Measurements from ENCODE around the gene ARHGAP22. TPM values are rescaled to one million over a fixed set of nuclear protein-coding genes. Genes with fewer than 3 reads are reported as not detected.

The ARHGAP22 gene
- total RNA-seq, 2 experiments from 2014 or later = not detected

DNA sequence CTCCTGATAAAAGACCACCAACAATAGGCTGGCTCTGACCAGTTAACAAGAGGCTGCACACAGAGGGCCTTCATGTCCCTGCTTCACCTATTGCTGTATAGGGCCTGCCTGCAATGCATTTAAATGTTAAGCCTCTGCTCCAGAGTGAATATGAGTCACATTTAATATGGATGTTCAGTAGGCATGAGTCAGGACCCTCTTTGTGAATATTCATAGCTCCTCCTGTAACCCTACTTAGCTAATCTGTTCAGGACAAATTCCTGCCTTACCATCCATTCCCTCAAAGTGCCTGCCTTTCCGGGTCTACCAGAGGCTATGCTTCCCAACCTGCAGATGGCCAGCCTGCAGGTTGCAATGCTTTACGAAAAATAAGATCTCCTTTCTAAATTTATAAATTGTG lies 32.5 kb downstream of the ARHGAP22 start:
- no peaks in the 10 kb centered on the region for H3K9me3 Mint-ChIP-seq
- ChIA-PET POLR2A (no interaction called here), CTCF (interaction anchor here (1.7 kb wide), 1 partner anchor 34 kb away, joined by 4 read pairs; no protein-coding TSS in a partner anchor)
- peaks cover 13% of the 10 kb centered on the region for H3K27me3 Mint-ChIP-seq
- H3K4me1 Mint-ChIP-seq (ENCODE audit: low read depth) = no peaks in the 10 kb centered on the region
- no peak overlapping the region for H3K4me3 Mint-ChIP-seq
- no peaks in the 10 kb centered on the region for H3K36me3 Mint-ChIP-seq
- DNase-seq = no peak
- intact Hi-C loops (cut with micrococcal nuclease) = no loop called here
- no peak overlapping the region for H3K27ac Mint-ChIP-seq

DNA sequence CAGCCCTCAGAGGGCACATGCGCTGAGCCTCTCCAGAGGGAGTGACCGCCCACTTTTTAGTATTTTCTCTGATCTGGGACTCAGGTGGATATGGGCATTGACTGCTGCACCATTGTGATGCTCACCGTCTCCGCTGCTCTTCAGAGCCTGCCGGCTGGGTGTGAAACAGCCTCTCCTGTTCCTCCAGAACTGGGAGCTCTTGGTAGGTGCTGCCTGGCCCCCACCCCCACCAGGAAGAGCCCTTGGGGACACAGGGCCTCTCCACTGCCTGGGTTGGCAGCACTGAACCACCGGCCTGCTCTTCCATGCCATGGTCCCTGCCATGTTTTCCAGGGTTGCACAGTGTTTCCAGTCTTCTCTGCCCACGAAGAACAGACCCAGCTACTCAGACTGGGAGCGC lies 36.3 kb downstream of the ARHGAP22 start:
- Mint-ChIP-seq H3K4me3 (no peak overlapping the region), H3K27me3 (peaks cover 2% of the 10 kb centered on the region), H3K27ac (no peak overlapping the region), H3K4me1 (ENCODE audit: low read depth) (no peaks in the 10 kb centered on the region), H3K36me3 (no peaks in the 10 kb centered on the region), H3K9me3 (no peaks in the 10 kb centered on the region)
- ChIA-PET CTCF (no interaction called here), POLR2A (no interaction called here)
- intact Hi-C loops (cut with micrococcal nuclease) = no loop called here
- no peak for DNase-seq

DNA sequence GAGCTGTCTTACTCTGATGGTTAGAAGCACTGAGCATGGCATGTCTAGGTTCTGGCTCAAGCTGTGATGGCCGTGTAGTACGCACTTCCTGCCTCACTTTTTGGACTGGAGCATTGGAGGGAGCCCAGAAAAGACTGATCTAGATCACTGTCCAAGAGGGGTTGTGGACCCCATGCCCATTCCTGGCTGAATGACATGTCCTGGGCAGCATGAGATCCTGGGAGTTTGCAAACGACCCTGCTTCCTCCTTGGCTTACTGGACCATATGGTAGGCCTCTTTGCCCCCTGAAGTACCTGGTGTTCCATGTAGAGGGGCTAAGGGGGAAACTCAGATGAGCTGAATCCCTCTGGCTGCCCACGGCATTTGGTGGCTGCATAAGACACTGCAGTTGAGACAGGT lies 36.7 kb downstream of the ARHGAP22 start:
- intact Hi-C loops (cut with micrococcal nuclease) = no loop called here
- H3K36me3 Mint-ChIP-seq = no peaks in the 10 kb centered on the region
- no peaks in the 10 kb centered on the region for H3K9me3 Mint-ChIP-seq
- H3K27me3 Mint-ChIP-seq = peaks cover 2% of the 10 kb centered on the region
- H3K4me3 Mint-ChIP-seq = no peak overlapping the region
- ChIA-PET CTCF (no interaction called here), POLR2A (no interaction called here)
- no peaks in the 10 kb centered on the region for H3K4me1 Mint-ChIP-seq (ENCODE audit: low read depth)
- DNase-seq = no peak
- H3K27ac Mint-ChIP-seq = no peak overlapping the region

DNA sequence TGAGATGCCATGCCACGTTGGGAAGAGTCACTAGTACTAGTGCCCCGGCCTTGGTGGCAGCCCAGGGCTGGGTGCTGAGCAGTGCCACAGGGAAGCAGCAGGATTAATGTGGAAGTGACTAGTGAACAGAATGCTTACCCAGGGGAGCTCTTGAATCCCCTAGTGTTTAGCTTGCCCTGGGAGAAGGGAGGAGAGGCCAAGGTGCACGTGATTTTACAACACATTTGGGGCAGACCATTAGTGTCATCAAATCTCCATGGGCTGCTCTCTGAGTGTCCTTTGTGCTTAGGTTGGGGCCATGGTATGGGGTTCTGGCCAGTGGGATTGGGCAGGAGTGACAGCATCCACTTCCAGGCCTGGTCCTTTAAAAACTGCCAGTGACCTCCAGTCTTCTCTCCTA lies 37.5 kb downstream of the ARHGAP22 start:
- intact Hi-C loops (cut with micrococcal nuclease) = no loop called here
- Mint-ChIP-seq H3K4me3 (no peak overlapping the region), H3K4me1 (ENCODE audit: low read depth) (no peaks in the 10 kb centered on the region), H3K27ac (no peak overlapping the region), H3K9me3 (no peaks in the 10 kb centered on the region), H3K36me3 (no peaks in the 10 kb centered on the region), H3K27me3 (peaks cover 2% of the 10 kb centered on the region)
- no peak for DNase-seq
- ChIA-PET POLR2A (no interaction called here), CTCF (no interaction called here)

DNA sequence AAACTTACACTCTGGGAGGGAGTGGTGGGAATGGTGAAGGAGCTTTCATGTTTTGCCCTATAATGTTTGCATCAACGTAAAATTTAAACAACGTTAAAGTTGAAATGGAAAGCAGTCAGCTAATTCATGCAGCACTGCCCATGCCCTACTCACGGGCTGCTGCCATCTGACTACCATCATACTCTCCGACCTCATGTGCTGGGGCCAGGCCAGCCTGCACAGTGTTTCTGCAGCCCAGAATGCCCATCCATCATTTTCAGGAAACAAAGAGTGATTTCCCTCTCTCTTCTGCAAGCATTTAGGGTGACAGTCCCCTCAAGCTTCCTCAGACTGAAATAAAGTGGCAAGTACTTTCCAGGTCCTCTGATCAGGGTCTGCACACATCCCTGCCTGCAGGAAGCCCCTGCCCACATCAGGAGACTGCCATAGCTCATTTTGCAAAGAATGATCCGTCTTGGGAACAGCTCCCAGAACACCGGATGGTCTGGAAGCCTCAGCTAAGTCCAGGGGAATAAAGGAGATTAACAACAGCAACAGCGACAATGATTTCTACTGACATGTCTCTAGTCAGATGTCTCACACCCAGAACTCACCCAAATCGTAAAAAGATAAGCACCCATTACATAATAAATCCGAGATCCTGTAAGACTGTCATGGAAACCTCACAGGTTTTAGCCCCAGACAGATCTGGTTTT lies 40.3 kb downstream of the ARHGAP22 start:
- Mint-ChIP-seq H3K4me1 (ENCODE audit: low read depth) (no peaks in the 10 kb centered on the region), H3K36me3 (no peaks in the 10 kb centered on the region), H3K27me3 (peaks cover 2% of the 10 kb centered on the region), H3K4me3 (no peak overlapping the region), H3K9me3 (no peaks in the 10 kb centered on the region), H3K27ac (no peak overlapping the region)
- ChIA-PET POLR2A (no interaction called here), CTCF (interaction anchor here (0.6 kb wide), 1 partner anchor 10 kb away, joined by 3 read pairs; no protein-coding TSS in a partner anchor)
- intact Hi-C loops (cut with micrococcal nuclease) = no loop called here
- DNase-seq = no peak

DNA sequence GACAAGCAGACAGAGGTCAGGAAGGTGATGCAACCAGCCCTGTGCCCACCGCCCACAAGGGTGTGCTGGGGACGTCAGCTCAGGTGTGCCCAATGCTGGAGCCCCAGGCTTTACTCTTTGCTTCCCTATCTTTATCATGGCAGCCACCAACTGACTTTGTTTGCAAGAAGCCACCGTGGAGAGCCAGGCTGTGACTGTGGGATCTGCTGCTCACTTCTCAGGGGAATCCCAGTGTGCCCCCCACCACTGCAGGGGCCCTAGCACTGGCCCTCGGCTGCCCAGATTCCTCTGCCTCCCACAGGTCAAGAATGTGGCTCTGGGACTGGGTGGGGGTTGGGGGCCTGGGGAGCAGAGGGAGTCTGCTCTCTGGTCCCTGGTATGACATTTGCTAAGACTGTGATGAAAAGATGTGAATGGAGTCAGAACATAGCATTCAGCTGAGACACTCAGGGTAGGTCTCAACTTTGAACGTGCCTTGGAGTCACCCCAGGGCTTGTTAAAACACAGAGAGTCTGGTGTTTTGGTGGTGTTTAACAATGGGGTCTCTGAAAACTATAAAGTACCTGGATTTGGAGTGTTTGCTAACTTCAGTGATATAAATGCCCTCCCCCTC lies 47.3 kb downstream of the ARHGAP22 start:
- no peak overlapping the region for H3K27ac Mint-ChIP-seq

DNA sequence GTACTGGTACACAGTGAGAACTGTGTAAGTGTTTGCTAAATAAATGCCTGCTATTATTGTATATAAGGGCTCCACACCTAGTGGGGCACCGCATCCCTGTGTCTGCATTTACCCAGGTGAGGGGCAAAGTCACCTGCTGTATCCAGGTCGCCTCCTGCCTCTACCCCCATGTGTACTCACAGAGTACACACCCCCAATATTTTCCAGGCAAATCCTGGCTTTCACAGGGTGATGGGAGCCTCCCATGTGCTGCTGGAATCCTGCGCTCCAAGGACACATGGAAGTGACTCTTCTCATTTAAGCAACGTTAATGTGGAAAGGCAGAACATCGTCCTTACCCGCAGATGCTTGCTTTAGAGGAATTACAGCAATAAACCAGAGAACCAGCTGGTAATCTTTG lies 48.2 kb downstream of the ARHGAP22 start:
- no peak overlapping the region for H3K4me3 Mint-ChIP-seq
- H3K27me3 Mint-ChIP-seq = no peaks in the 10 kb centered on the region
- DNase-seq = no peak
- no peak overlapping the region for H3K27ac Mint-ChIP-seq
- H3K9me3 Mint-ChIP-seq = no peaks in the 10 kb centered on the region
- ChIA-PET CTCF (interaction anchor here (0.8 kb wide), 1 partner anchor 100 kb away, joined by 4 read pairs; no protein-coding TSS in a partner anchor), POLR2A (no interaction called here)
- intact Hi-C loops (cut with micrococcal nuclease) = no loop called here
- H3K4me1 Mint-ChIP-seq (ENCODE audit: low read depth) = no peaks in the 10 kb centered on the region
- no peaks in the 10 kb centered on the region for H3K36me3 Mint-ChIP-seq

More for the DNA sequence above, 47.3 kb downstream of the ARHGAP22 start:
- H3K4me3 Mint-ChIP-seq = no peak overlapping the region
- intact Hi-C loops (cut with micrococcal nuclease) = no loop called here
- ChIA-PET POLR2A (no interaction called here), CTCF (interaction anchor here (0.8 kb wide), 1 partner anchor 99 kb away, joined by 4 read pairs; no protein-coding TSS in a partner anchor)
- no peaks in the 10 kb centered on the region for H3K36me3 Mint-ChIP-seq
- no peaks in the 10 kb centered on the region for H3K27me3 Mint-ChIP-seq
- no peaks in the 10 kb centered on the region for H3K9me3 Mint-ChIP-seq
- H3K4me1 Mint-ChIP-seq (ENCODE audit: low read depth) = no peaks in the 10 kb centered on the region
- no peak for DNase-seq

DNA sequence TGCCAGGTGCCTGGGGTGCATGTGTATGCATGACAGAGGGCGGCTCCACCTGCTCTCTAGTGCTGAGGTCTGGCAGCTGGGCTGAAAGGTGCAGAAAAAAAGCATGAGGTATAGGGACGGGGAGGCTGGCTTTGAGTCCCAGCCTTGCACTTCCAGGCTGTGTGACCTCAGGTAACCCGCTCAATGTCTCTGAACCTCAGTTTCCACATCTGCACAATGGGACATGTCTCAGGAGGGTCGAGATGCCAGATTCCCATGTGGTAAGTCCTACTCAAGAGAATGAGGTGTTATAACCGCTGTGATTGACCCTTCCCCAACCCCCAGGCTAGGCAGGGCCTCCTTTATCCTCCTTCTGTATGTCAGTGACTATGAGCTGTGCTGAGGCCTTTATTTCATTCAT lies 48.8 kb downstream of the ARHGAP22 start:
- no peak overlapping the region for H3K4me3 Mint-ChIP-seq
- H3K27me3 Mint-ChIP-seq = no peaks in the 10 kb centered on the region
- no peaks in the 10 kb centered on the region for H3K4me1 Mint-ChIP-seq (ENCODE audit: low read depth)
- H3K27ac Mint-ChIP-seq = no peak overlapping the region
- H3K36me3 Mint-ChIP-seq = no peaks in the 10 kb centered on the region
- DNase-seq = no peak
- ChIA-PET CTCF (no interaction called here), POLR2A (no interaction called here)
- intact Hi-C loops (cut with micrococcal nuclease) = no loop called here
- no peaks in the 10 kb centered on the region for H3K9me3 Mint-ChIP-seq

DNA sequence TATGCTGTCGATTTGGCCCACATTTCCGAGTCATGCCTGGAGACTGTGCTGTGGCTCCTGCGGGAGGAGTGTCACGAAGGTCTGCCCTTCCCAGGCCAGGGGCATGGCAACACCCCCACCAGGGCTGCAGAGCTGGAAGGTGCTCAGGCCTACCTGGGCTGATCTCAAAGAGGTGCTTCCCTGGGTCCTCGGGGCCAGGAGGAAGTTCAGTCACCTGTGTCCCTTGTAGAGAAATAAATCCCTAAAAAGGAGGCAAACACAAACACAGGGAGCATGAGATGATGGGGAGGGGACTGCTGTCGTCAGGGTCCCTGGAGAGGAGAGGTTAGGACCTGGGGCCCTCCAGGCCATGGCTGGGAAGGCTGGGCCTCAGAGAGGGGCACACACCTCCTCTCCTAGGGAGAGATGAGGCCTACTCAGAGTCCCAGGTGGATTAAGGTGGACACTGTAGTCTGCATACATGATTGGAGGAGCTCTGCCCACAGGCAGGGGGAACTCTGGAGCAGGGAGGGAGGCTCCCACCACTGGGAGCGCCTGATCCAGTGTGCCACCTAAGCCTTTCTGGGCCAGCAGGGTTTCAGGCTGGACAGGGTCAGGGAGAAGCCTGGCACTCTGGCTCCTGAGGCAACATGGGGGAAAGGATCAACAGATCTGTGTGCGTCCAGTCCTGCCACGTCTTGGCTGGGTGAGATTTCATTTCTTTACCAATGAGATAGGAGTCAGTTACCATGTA lies 49.4 kb downstream of the ARHGAP22 start:
- CTCF ChIA-PET = interaction anchor here (10.3 kb wide), 1 partner anchor 101 kb away, joined by 119 read pairs; no protein-coding TSS in a partner anchor
- POLR2A ChIA-PET = no interaction called here
- H3K4me1 Mint-ChIP-seq (ENCODE audit: low read depth) = no peaks in the 10 kb centered on the region
- no peak overlapping the region for H3K27ac Mint-ChIP-seq
- H3K36me3 Mint-ChIP-seq = no peaks in the 10 kb centered on the region
- H3K4me3 Mint-ChIP-seq = no peak overlapping the region
- no peak for DNase-seq
- no peaks in the 10 kb centered on the region for H3K9me3 Mint-ChIP-seq
- intact Hi-C loops (cut with micrococcal nuclease) = no loop called here
- no peaks in the 10 kb centered on the region for H3K27me3 Mint-ChIP-seq

DNA sequence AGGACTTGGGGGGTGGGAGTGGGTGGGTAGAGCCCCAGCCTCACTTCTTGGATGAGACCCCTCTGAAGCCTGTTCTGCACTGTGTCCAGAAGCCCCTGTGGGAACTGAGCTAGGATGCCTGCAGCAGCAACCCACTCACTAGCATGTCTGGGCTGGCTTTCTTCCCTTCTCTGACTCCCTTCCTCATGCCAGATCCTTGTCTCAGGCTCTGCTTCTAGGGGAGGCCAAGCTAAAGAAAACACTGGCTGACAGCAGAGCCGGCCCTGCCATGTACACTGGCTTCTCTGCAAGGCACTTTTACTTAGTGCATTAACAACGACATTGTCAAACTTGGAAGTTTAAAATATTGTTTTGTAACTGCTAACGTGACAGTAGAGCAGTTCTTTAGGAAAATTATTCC lies 50.2 kb downstream of the ARHGAP22 start:
- H3K4me3 Mint-ChIP-seq = no peak overlapping the region
- H3K27me3 Mint-ChIP-seq = no peaks in the 10 kb centered on the region
- no peaks in the 10 kb centered on the region for H3K4me1 Mint-ChIP-seq (ENCODE audit: low read depth)
- H3K36me3 Mint-ChIP-seq = no peaks in the 10 kb centered on the region
- no peak for DNase-seq
- CTCF ChIA-PET = interaction anchor here (10.3 kb wide), 1 partner anchor 102 kb away, joined by 119 read pairs; no protein-coding TSS in a partner anchor
- POLR2A ChIA-PET = no interaction called here
- H3K27ac Mint-ChIP-seq = no peak overlapping the region
- intact Hi-C loops (cut with micrococcal nuclease) = no loop called here
- no peaks in the 10 kb centered on the region for H3K9me3 Mint-ChIP-seq

DNA sequence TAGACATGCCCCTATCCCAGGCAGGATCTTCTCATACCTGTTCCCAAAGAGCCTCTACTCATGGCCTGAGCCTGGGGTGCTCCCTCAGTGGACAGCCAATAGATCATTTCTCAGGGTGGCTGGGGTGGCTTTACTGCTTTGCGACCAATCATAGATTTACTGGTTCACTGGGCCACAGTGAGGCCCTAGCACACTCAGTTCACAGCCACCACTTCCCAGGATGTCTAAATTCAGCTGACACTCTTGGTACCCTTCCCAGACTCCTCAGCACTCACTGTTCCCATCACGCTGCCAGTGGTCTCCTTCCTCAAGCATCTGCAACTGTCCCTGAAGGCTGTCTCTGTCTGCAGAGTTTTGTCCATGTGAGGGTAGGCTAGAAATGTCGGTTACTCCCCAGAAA lies 50.6 kb downstream of the ARHGAP22 start:
- CTCF ChIA-PET = interaction anchor here (10.3 kb wide), 1 partner anchor 102 kb away, joined by 119 read pairs; no protein-coding TSS in a partner anchor
- no peak overlapping the region for H3K4me3 Mint-ChIP-seq
- no peaks in the 10 kb centered on the region for H3K4me1 Mint-ChIP-seq (ENCODE audit: low read depth)
- H3K9me3 Mint-ChIP-seq = no peaks in the 10 kb centered on the region
- DNase-seq = no peak
- intact Hi-C loops (cut with micrococcal nuclease) = no loop called here
- H3K27me3 Mint-ChIP-seq = no peaks in the 10 kb centered on the region
- POLR2A ChIA-PET = no interaction called here
- H3K27ac Mint-ChIP-seq = no peak overlapping the region
- H3K36me3 Mint-ChIP-seq = no peaks in the 10 kb centered on the region

DNA sequence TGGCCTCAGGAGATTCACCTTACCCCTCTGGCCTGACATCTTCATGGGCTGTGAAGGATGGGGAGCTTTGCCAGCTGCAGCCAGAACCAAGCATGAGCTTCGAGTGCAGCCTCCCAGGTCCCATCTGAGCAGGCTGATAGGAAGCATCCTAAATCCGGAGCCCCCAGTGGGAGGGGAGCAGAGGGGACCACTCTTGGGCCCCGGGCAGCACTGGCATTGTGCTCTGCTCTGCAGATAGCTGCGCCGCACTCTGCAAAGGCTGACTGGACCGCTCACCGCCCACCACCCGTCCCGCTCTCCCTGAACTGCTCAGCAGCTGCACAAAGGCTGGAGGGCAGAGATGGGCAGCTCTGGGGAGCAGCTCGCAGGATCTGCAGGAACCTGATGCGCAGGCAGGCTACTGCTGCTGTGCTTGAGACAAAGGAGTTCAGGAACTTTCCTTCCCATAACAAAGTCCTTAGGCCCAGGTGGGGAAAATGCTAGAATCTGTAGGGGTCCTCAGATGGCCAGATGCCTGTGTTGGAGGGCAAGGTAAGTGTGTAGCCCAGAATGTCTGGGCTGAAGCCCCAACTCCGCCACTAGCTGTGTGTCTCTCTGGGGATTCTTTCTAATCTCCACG lies 51.8 kb downstream of the ARHGAP22 start:
- Mint-ChIP-seq H3K36me3 (no peaks in the 10 kb centered on the region), H3K27ac (no peak overlapping the region), H3K9me3 (no peaks in the 10 kb centered on the region), H3K27me3 (no peaks in the 10 kb centered on the region), H3K4me3 (no peak overlapping the region), H3K4me1 (ENCODE audit: low read depth) (no peaks in the 10 kb centered on the region)
- CTCF ChIA-PET = interaction anchor here (1.0 to 10.3 kb wide), 5 partner anchors 33 to 103 kb away, joined by 3 to 119 read pairs (median 3); partner anchors contain the start of gene ARHGAP22
- POLR2A ChIA-PET = no interaction called here
- intact Hi-C loops (cut with micrococcal nuclease) = no loop called here
- DNase-seq = no peak
